Daoy (cell line): ENCODE data around the gene RHBDF1. TPM values are rescaled to one million over a fixed set of nuclear protein-coding genes. Genes with fewer than 3 reads are reported as not detected.
"Not testable (repeated sequence)": the region's sequence is repeated elsewhere in the genome, so short reads cannot be mapped to it uniquely, and the experiment has no call there.

Experiments
- DNase-seq: peaks from one replicate; pipeline ENCODE4 v3.0.0-alpha.2; 2015; ENCODE audit warnings: low read depth
- total RNA-seq: library from RNA; depleted of rRNA; stranded (reverse); fragments of >200 nt; shearing (Covaris generic); gene quantifications from 2 replicates; pipeline ENCODE4 v1.2.3, GENCODE V29; 2014; rRNA removed

RHBDF1 gene
- total RNA-seq, 1 experiment from 2014 or later, result 9.3 TPM

DNA sequence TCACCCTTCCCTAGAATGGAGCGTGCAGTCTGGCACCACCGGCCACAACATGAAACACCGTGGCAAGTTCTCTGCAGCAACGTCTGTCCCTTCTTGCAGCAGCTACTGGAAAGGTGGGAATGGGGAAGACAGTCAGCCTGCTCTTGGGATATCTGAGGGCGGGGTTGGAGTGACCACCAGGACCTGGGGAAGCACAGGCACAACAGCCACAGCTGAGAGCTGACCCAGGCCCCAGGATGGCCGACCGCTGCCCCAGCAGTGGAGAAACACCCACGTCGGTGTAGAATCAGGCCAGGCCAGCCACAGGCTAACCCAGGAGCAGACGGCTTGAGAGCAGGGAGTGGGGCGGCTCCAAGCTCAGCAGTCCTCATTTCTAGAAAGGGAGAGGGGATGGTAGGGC is 34.2 kb downstream of the RHBDF1 start:
- DNase-seq, result not testable (repeated sequence)

DNA sequence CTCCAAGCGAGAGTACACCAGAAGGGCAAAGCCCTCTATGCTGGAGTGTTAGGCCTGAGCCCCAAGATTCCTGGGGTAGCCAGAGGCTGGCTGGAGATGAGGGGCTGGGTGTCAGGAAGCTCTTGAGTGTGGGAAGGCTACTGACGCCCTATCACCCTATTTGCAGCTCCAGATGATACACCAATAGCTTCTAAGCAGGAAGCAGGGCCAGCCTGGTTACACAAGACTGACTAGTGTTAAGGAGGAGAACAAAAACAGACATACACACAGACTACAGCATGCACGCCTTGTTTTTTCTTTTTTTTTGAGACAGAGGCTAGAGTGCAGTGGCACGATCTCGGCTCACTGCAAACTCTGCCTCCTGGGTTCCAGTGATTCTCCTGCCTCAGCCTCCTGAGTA is 34.9 kb downstream of the RHBDF1 start:
- DNase-seq, result no peak

DNA sequence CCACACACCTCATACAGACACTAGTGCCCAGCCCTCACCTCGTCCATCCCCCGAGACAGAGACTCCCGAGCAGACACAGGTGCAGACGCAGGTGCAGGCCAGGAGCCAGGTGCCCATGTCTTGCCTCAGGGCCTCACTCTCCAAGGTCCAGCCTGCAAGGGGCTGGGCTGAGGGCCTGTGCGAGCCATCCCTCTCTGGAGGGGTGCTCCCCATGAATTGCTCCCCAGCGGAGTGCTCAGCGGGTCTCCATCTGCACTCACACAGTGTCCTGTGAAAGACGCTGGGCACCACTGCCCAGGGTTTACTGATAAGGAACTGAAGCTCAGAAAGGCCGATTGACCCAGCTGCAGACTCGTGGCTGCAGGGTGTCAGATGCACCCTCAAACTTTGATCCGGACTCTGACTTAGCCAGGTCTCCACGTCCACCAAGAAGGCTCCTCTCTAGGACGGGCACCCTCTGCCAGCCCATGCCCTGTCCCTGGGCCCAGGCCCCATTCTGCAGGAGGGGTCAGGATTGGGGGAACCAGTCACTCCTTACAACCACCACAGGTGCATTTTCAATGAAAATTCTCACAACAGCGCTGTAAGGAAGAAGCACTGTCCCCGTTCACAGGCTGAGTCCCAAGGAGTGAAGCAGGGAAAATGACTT is 36.0 kb downstream of the RHBDF1 start:
- no peak for DNase-seq

DNA sequence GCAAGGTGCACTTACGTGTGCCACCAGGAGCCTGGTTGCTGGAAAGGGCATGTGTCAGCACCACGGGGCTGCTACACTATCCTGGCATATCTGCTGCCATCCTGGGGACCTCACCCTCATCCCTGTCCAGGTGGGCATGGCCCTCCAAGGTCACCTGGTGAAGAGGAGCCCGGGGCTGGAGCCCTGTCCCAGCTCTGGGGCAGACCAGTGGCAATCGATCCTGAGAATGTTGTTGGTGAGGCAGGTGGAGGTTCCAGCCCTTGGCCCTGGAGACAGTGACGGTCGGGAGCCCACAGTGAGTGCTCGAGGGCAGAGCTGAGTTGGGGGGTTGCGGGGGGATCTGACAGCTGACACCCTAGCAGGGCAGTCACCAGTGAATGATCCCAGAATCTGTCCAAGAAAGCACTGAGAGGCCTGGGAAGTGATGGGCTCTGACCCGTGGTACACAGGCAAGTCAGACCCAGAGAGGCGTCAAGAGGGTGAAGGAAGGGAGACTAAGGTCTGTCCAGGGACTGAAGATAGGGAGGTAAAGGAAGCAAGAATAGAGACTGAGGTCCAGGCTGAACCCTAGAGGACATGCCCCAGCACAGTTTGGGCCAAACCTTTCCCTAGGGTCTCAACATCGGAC is 36.6 kb downstream of the RHBDF1 start:
- DNase-seq, result no peak

DNA sequence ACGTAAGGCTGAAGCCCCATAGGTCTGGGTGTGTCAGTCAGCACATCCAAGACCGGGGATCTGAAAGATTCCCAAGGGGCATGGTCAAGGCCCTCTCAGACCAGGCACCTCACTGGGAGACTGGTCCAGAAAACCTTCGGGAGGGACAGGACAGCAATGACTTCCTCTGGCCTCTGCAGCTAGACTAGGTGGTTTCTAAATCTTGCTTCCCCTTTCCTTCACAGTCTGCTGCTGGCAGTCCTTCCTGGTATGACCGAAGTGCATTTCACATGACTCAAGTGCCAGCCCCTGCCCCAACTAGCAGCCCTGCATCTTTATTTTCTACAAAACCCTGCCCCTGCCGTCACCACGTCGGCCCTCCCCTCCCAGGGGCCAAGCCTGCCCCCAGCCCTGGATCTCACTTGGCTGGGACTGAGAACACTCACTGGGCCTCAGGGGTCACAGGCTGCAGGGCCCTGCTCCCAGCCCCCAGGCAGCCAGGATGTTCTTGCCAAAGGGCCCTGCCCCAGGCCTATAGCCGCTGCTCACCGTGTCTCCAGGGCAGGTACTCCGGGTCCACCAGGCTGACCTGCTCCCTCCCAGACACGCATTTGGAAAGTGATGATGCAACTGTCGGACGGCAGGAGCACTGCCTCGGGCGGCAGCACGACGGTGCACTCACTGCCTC is 37.3 kb downstream of the RHBDF1 start:
- no peak for DNase-seq

DNA sequence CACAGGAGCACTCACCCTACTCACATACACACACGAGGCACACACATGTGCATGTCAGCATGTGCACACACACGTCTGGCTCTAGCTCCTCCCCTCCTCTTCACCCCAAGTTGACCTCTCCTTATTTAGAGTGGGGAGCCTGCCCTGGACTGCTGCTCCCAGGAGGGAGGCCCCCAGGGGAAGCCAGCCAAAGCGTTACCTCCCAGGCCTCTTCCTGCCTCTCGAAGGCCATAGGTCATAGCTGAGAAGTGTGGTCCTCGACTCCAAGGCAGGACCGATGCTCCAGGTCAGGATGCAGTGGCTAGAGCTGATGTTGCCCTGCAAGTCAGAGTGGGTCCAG is 37.8 kb downstream of the RHBDF1 start:
- DNase-seq, result no peak

DNA sequence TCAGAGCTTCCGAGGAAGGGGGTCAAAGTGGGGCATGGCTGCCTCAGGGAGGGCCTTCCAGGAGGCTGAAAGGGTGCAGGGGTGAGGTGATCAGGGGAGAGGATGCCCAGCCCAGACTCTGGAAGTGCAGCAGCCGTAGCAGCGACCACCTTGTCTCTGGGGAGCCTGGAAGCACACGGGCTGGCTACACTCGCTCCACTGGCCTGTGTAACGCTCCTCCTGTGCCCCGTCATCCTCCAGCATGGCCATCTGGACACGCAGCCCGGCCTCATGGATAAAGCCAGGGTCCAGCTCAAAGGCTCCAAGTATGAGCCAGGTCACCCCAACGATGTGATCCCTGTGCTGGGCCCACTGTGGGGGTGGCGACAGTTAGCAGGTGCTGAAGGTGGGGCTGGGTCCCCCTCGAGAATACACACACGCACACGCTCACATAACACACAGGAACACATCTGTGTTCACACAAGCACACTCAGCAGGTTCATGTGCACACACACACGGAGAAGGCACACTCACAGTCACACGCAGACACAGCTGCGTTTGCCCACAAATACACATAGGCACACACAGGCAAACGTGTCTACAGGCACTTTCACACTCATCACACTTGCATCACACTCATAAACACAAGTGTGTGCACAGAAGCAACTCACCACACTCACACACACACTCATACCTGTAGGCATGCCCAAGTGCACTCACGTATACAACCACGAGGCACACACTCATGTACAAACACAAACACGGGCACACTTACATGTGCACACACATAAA is 38.4 kb downstream of the RHBDF1 start:
- DNase-seq, result no peak

DNA sequence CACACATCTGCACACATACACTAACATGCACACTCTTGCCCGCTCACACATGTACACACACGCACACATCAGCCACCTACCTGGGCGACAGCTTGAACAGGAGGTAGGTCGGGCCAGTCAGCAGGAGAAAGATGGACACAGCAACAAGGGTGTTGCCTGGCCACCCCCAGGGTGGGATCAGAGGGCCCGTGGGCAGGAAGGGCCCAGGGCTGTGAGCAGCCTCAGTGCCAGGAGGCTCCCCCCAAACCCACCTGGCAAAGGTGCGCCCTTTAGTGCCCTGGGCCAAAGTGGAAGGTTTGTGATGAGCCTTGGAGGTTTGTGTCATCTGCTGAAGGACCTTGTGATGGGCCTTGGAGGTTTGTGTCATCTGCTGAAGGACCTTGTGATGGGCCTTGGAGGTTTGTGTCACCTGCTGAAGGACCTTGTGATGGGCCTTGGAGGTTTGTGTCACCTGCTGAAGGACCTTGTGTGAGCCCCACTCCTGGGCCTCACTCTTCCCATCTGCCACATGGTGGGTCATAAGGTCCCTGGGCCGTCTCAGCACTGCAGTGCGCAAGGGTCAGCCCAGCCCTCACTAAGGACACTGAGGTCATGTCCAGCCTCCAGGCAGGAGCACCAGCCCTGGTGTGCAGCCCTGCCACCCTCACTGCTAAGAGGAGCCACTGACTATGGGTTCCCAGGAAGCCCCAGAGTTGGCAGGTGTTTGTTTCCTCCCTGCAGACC is 39.1 kb downstream of the RHBDF1 start:
- DNase-seq, result not testable (repeated sequence)

DNA sequence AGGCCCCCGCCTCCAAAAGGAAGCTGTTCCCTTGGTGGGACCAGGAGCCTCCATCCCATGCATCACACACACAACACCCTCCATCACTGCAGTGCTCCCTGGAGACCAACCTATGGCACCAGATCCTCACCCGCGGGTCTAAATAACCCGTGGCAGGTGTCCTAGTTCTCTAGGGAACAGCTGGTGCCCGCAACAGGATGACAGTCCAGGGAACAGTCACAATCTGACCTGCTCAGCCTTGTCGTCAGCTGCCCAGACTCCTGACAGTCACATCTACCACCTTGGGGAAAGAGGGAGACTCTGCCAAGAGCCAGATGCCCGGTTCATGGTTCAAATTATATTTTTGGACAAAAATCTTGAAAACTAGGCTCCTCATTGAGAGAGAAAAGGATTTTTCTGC is 41.8 kb downstream of the RHBDF1 start:
- DNase-seq, result not testable (repeated sequence)

DNA sequence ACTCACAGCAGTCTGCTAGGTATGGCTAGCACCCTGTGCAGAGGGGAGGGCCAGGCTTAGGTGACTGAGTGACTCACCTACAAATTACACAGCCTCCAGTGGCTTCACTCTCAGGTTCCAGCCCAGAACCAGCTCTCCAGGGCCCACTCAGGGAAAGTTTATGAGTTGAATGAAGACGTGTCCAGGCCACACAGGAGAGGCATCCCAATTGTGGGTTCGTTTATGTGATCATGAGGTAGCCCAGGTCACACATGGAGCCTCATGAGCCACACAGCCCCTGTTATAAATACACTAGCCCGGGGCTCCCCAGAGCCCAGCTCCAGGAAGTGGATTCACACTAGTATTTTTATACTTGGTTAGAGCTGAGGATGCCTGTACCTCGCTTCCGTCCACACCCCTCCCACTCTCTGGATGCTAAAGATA is 46.5 kb downstream of the RHBDF1 start:
- not testable (repeated sequence) for DNase-seq

DNA sequence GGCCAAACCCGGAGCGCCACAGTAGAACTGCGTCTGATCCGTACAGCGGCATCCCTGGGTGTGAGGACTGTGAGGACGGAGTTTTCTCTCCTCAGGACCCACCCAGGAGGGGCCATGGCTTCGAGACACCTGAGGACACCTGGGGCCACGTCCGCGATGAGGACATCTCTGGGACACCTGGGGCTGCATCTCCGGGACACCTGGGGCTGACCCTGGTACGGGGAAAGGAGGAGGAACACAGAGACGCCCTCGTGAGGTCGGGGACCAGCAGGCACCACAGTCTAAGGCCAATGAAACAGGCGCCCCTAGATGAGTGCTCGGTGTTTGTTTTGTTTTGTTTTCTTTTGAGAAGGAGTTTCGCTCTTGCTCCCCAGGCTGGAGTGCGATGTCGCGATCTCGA is 48.3 kb downstream of the RHBDF1 start:
- DNase-seq, result not testable (repeated sequence)

DNA sequence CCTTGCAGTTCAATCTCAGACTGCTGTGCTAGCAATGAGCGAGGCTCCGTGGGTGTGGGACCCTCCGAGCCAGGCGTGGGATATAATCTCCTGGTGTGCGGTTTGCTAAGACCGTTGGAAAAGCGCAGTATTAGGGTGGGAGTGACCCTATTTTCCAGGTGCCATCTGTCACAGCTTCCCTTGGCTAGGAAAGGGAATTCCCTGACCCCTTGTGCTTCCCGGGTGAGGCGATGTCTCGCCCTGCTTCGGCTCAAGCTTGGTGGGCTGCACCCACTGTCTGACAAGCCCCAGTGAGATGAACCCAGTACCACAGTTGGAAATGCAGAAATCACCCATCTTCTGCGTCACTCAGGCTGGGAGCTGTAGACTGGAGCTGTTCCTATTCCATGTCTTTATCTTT is 51.5 kb downstream of the RHBDF1 start:
- not testable (repeated sequence) for DNase-seq

DNA sequence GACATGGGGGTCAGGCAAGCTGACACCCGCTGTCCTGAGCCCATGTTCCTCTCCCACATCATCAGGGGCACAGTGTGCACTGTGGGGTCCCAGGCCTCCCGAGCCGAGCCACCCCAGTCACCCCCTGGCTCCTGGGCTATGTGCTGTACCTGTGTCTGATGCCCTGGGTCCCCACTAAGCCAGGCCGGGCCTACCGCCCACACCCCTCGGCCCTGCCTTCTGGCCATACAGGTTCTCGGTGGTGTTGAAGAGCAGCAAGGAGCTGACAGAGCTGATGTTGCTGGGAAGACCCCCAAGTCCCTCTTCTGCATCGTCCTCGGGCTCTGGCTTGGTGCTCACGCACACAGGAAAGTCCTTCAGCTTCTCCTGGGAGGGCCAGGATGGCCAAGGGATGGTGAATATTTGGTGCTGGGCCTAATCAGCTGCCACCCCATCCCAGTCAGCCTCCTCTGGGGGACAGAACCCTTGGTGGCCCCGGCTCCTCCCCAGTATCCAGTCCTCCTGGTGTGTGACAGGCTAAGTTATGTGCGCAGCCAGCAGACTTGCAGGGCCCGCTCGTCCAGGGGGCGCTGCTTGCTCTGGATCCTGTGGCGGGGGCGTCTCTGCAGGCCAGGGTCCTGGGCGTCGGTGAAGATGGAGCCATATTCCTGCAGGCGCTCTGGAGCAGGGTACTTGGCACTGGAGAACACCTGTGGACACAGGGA is 55.2 kb downstream of the RHBDF1 start:
- not testable (repeated sequence) for DNase-seq

DNA sequence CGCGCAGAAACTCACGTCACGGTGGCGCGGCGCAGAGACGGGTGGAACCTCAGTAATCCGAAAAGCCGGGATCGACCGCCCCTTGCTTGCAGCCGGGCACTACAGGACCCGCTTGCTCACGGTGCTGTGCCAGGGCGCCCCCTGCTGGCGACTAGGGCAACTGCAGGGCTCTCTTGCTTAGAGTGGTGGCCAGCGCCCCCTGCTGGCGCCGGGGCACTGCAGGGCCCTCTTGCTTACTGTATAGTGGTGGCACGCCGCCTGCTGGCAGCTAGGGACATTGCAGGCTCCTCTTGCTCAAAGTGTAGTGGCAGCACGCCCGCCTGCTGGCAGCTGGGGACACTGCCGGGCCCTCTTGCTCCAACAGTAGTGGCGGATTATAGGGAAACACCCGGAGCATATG is 61.7 kb downstream of the RHBDF1 start:
- DNase-seq, result not testable (repeated sequence)

DNA sequence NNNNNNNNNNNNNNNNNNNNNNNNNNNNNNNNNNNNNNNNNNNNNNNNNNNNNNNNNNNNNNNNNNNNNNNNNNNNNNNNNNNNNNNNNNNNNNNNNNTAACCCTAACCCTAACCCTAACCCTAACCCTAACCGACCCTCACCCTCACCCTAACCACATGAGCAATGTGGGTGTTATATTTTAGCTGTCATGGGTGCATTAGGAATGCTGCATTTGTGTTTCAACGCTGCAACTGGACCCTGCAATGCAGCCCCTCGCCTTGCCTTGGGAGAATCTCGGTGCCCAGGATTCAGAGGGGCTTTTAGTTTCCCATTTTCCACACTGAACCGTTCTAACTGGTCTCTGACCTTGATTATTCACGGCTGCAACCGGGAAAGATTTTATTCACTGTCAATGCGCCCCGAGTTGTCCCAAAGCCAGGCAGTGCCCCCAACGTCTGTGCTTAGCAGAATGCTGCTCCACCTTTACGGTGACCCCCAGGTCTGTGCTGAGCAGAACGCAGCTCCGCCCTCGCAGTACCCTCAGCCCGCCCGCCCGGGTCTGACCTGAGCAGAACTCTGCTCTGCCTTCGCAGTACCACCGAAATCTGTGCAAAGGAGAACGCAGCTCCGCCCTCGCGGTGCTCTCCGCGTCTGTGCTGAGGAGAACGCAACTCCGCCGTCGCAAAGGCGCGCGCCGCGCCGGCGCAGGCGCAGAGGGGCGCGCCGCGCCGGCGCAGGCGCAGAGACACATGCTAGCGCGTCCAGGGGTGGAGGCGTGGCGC is 62.3 kb downstream of the RHBDF1 start:
- no peak for DNase-seq

Other genes with a start within 250 kb of the RHBDF1 start
- 3.2 and 10.8 TPM in 2 replicates for gene POLR3K, start 19.0 kb downstream of the RHBDF1 start, total RNA-seq
- 24.3 and 30.8 TPM in 2 replicates for gene SNRNP25, start 18.8 kb downstream of the RHBDF1 start, total RNA-seq
- 55.8 and 72.2 TPM in 2 replicates for gene MPG, start 5.6 kb upstream of the RHBDF1 start, total RNA-seq
- 2.6 and 3.3 TPM in 2 replicates for gene NPRL3, start 66.0 kb upstream of the RHBDF1 start, total RNA-seq
- gene HBZ, start 80.0 kb upstream of the RHBDF1 start, total RNA-seq, result not detected in 2 replicates
- not detected in 2 replicates for gene HBM, start 93.3 kb upstream of the RHBDF1 start, total RNA-seq
- 3.5 TPM in 1 of 2 replicates, not detected in the other for gene HBA2, start 100.2 kb upstream of the RHBDF1 start, total RNA-seq
- gene HBA1, start 104.0 kb upstream of the RHBDF1 start, total RNA-seq, result not detected in 2 replicates
- gene HBQ1, start 107.8 kb upstream of the RHBDF1 start, total RNA-seq, result not detected in 2 replicates
- 35.5 and 42.3 TPM in 2 replicates for gene LUC7L, start 156.8 kb upstream of the RHBDF1 start, total RNA-seq
- gene FAM234A, start 162.2 kb upstream of the RHBDF1 start, total RNA-seq, result 25.8 and 29.1 TPM in 2 replicates
- gene RGS11, start 203.3 kb upstream of the RHBDF1 start, total RNA-seq, result 0.06 TPM in 1 of 2 replicates, not detected in the other
- not detected in 2 replicates for gene ARHGDIG, start 208.0 kb upstream of the RHBDF1 start, total RNA-seq
- 0.46 TPM in 1 of 2 replicates, not detected in the other for gene PDIA2, start 210.5 kb upstream of the RHBDF1 start, total RNA-seq